MCF 10A (cell line): ENCODE results near the gene BCAS3. TPM values are rescaled to one million over a fixed set of nuclear protein-coding genes. Genes with fewer than 3 reads are reported as not detected.

Source experiments
- BruUV-seq: library from RNA; stranded (reverse); fragments of 400-500 nt; replicated peaks from 2 replicates; lab custom pipeline; 2021; lab: Mats Ljungman, UMichigan
- CTCF ChIA-PET: fragments of 300-600 bp; sonication (Branson Sonifier 250); formaldehyde crosslinking; extraction: SDS; loops from one replicate; lab custom pipeline; 2021; ENCODE audit warnings: antibody characterized with exemption, inconsistent platforms; lab: Yijun Ruan, JAX
- POLR2A ChIA-PET: fragments of 300-600, 350-650 bp; sonication (Branson Sonifier 250); formaldehyde crosslinking; extraction: SDS; loops from one replicate; lab custom pipeline; 2020; ENCODE audit warnings: antibody characterized with exemption, inconsistent platforms; lab: Yijun Ruan, JAX
- DNase-seq: peaks from one replicate; pipeline ENCODE4 v3.0.0-alpha.2; 2018; ENCODE audit not compliant: unreplicated experiment
- H3K27ac Mint-ChIP-seq: one replicate; pipeline ENCODE4 v1.8.0; 2022; ENCODE audit warnings: mild to moderate bottlenecking, low read depth, mixed read lengths; ENCODE audit not compliant: unreplicated experiment
- H3K27me3 Mint-ChIP-seq: one replicate; pipeline ENCODE4 v1.8.0; 2022; ENCODE audit warnings: mixed read lengths; ENCODE audit not compliant: insufficient read depth, unreplicated experiment
- H3K36me3 Mint-ChIP-seq: one replicate; pipeline ENCODE4 v1.8.0; 2022; ENCODE audit warnings: mild to moderate bottlenecking, moderate library complexity, mixed read lengths; ENCODE audit not compliant: insufficient read depth, unreplicated experiment
- H3K4me1 Mint-ChIP-seq: one replicate; pipeline ENCODE4 v1.8.0; 2022; ENCODE audit warnings: mixed read lengths; ENCODE audit not compliant: insufficient read depth, unreplicated experiment
- H3K4me3 Mint-ChIP-seq: one replicate; pipeline ENCODE4 v1.8.0; 2022; ENCODE audit warnings: mild to moderate bottlenecking, moderate library complexity, mixed read lengths; ENCODE audit not compliant: unreplicated experiment
- H3K9me3 Mint-ChIP-seq: one replicate; pipeline ENCODE4 v1.8.0; 2022; ENCODE audit warnings: mixed read lengths; ENCODE audit not compliant: unreplicated experiment
- CTCF ChIP-seq: fragments of 200-600 bp; IDR thresholded peaks from one replicate; pipeline ENCODE4 v1.8.0; 2022; ENCODE audit warnings: antibody characterized with exemption, mild to moderate bottlenecking; ENCODE audit not compliant: unreplicated experiment
- intact Hi-C: fragments of 100-400 bp; cut with micrococcal nuclease; formaldehyde crosslinking; loops from 2 replicates; pipeline ENCODE4 v1.14.1; 2022
- total RNA-seq: library from RNA; stranded (reverse); gene quantifications from 2 replicates; pipeline ENCODE4 v1.2.3, GENCODE V29; 2022

Gene BCAS3
- total RNA-seq, 1 experiment from 2014 or later: 14.6 TPM

GRCh38 chr17:61366715-61367413 is 689.2 kb downstream of the BCAS3 start:
- POLR2A ChIA-PET: no interaction called here
- Mint-ChIP-seq H3K27me3 (no peaks in the 10 kb centered on the region), H3K27ac (no peak overlapping the region), H3K4me3 (no peak overlapping the region), H3K9me3 (no peaks in the 10 kb centered on the region), H3K36me3 (no peaks in the 10 kb centered on the region), H3K4me1 (peaks cover 3% of the 10 kb centered on the region)
- intact Hi-C loops: no loop called here
- DNase-seq: no peak
- no TSS peak for BruUV-seq
- CTCF ChIA-PET: interaction anchor here (0.7 kb wide), 1 partner anchor 21 kb away, joined by 3 read pairs; no protein-coding TSS in a partner anchor
- TF ChIP-seq CTCF: no peak

GRCh38 chr17:61368049-61368831 is 690.6 kb downstream of the BCAS3 start:
- no peaks in the 10 kb centered on the region for H3K4me1 Mint-ChIP-seq
- H3K27ac Mint-ChIP-seq: no peak overlapping the region
- POLR2A ChIA-PET: interaction anchor here (0.6 kb wide), 1 partner anchor 385 kb away, joined by 3 read pairs; no protein-coding TSS in a partner anchor
- CTCF ChIA-PET: interaction anchor here (0.6 kb wide), 1 partner anchor 218 kb away, joined by 3 read pairs; no protein-coding TSS in a partner anchor
- DNase-seq: no peak
- no peaks in the 10 kb centered on the region for H3K27me3 Mint-ChIP-seq
- peaks cover 7% of the 10 kb centered on the region for H3K36me3 Mint-ChIP-seq
- no TSS peak for BruUV-seq
- no peaks in the 10 kb centered on the region for H3K9me3 Mint-ChIP-seq
- H3K4me3 Mint-ChIP-seq: no peak overlapping the region
- TF ChIP-seq CTCF: no peak
- intact Hi-C loops: no loop called here

GRCh38 chr17:61368832-61369450 is 691.3 kb downstream of the BCAS3 start:
- no peak overlapping the region for H3K4me3 Mint-ChIP-seq
- H3K27me3 Mint-ChIP-seq: no peaks in the 10 kb centered on the region
- no peaks in the 10 kb centered on the region for H3K4me1 Mint-ChIP-seq
- intact Hi-C loops: no loop called here
- POLR2A ChIA-PET: no interaction called here
- peaks cover 7% of the 10 kb centered on the region for H3K36me3 Mint-ChIP-seq
- CTCF ChIA-PET: interaction anchor here (0.5 kb wide), 1 partner anchor 16 kb away, joined by 3 read pairs; no protein-coding TSS in a partner anchor
- TF ChIP-seq CTCF: no peak
- no peaks in the 10 kb centered on the region for H3K9me3 Mint-ChIP-seq
- no peak for DNase-seq
- no TSS peak for BruUV-seq
- H3K27ac Mint-ChIP-seq: no peak overlapping the region

GRCh38 chr17:61369751-61370150 is 692.1 kb downstream of the BCAS3 start:
- peaks cover 7% of the 10 kb centered on the region for H3K36me3 Mint-ChIP-seq
- POLR2A ChIA-PET: no interaction called here
- no peak overlapping the region for H3K27ac Mint-ChIP-seq
- no TSS peak for BruUV-seq
- no peaks in the 10 kb centered on the region for H3K9me3 Mint-ChIP-seq
- TF ChIP-seq CTCF: no peak
- no peak for DNase-seq
- H3K4me1 Mint-ChIP-seq: no peaks in the 10 kb centered on the region
- intact Hi-C loops: no loop called here
- no peaks in the 10 kb centered on the region for H3K27me3 Mint-ChIP-seq
- H3K4me3 Mint-ChIP-seq: no peak overlapping the region
- CTCF ChIA-PET: interaction anchor here (0.5 to 0.7 kb wide), 3 partner anchors 9 to 62 kb away, joined by 3 read pairs; no protein-coding TSS in a partner anchor
